B cell (primary cell): ENCODE measurements around the gene CDC37L1.

Experiments
- CTCF ChIP-seq: fragments of 200-600 bp; IDR thresholded peaks from one replicate; pipeline ENCODE4 v1.8.0; 2022; ENCODE audit warnings: antibody characterized with exemption, mild to moderate bottlenecking
- EZH2 ChIP-seq: IDR thresholded peaks from 2 replicates; pipeline ENCODE4 v1.6.1; 2012; ENCODE audit warnings: borderline replicate concordance, low read depth, mild to moderate bottlenecking, moderate library complexity, low read length; ENCODE audit not compliant: insufficient read depth, poor library complexity, severe bottlenecking

DNA sequence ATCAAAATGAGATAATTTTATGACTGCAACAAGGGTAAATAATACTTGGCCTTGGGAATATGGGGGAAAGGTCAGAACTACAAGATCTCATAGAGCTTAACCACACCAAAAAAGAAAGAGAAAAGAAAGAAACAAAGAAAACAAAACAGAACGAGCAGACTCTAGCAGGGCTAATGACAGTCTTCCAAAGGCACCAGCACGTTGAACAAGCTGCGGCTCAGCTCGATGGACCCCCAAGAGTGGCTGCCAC is 60.9 kb downstream of the CDC37L1 start:
- TF ChIP-seq CTCF = no peak
- no peak for TF ChIP-seq EZH2
